H9 (cell line): ENCODE results near the gene KCNJ12. TPM values are rescaled to one million over a fixed set of nuclear protein-coding genes. Genes with fewer than 3 reads are reported as not detected.

Experiments
- DNase-seq: peaks from one replicate; pipeline ENCODE4 v3.0.0-alpha.2; 2017
- H2AFZ ChIP-seq: one replicate; pipeline ENCODE4 v1.6.1; 2013; ENCODE audit warnings: mild to moderate bottlenecking, low read length, control low read depth, moderate library complexity
- H2AK5ac ChIP-seq: 2 replicates; pipeline ENCODE4 v1.6.1; 2013; ENCODE audit warnings: low read length, control low read depth, mixed read lengths; ENCODE audit not compliant: insufficient read length
- H2BK120ac ChIP-seq: one replicate; pipeline ENCODE4 v1.6.1; 2013; ENCODE audit warnings: low read depth, mild to moderate bottlenecking, low read length, control low read depth, inconsistent platforms; ENCODE audit not compliant: poor library complexity, severe bottlenecking
- H2BK12ac ChIP-seq: 2 replicates; pipeline ENCODE4 v1.6.1; 2013; ENCODE audit warnings: low read length, control low read depth, mixed read lengths, low read depth; ENCODE audit not compliant: insufficient read length
- H2BK15ac ChIP-seq: 2 replicates; pipeline ENCODE4 v1.6.1; 2013; ENCODE audit warnings: low read depth, low read length, control low read depth
- H2BK20ac ChIP-seq: one replicate; pipeline ENCODE4 v1.6.1; 2013; ENCODE audit warnings: low read depth, mild to moderate bottlenecking, low read length, control low read depth, inconsistent platforms; ENCODE audit not compliant: poor library complexity, severe bottlenecking
- H2BK5ac ChIP-seq: 2 replicates; pipeline ENCODE4 v1.6.1; 2013; ENCODE audit warnings: low read length, control low read depth, mixed read lengths; ENCODE audit not compliant: insufficient read length
- H3K14ac ChIP-seq: 2 replicates; pipeline ENCODE4 v1.6.1; 2013; ENCODE audit warnings: low read length, control low read depth; ENCODE audit not compliant: insufficient read depth
- H3K18ac ChIP-seq: 2 replicates; pipeline ENCODE4 v1.6.1; 2013; ENCODE audit warnings: low read depth, mild to moderate bottlenecking, mixed read lengths, low read length, control low read depth; ENCODE audit not compliant: insufficient read length
- H3K23ac ChIP-seq: 2 replicates; pipeline ENCODE4 v1.6.1; 2013; ENCODE audit warnings: low read length, control low read depth, mixed read lengths, low read depth; ENCODE audit not compliant: insufficient read length
- H3K23me2 ChIP-seq: 2 replicates; pipeline ENCODE4 v1.6.1; 2013; ENCODE audit warnings: low read depth, mild to moderate bottlenecking, mixed read lengths, low read length, control low read depth; ENCODE audit not compliant: insufficient read length, poor library complexity, severe bottlenecking
- H3K27ac ChIP-seq: 2 replicates; pipeline ENCODE4 v1.5.1; 2013; ENCODE audit warnings: low read length, control low read depth, mixed read lengths, low read depth; ENCODE audit not compliant: insufficient read length
- H3K27me3 ChIP-seq: 2 replicates; pipeline ENCODE4 v1.6.1; 2013; ENCODE audit warnings: low read length, control low read depth, inconsistent platforms; ENCODE audit not compliant: insufficient read depth
- H3K4ac ChIP-seq: 2 replicates; pipeline ENCODE4 v1.6.1; 2013; ENCODE audit warnings: low read depth, mild to moderate bottlenecking, control low read depth, inconsistent platforms, low read length, moderate library complexity
- H3K4me1 ChIP-seq: 2 replicates; pipeline ENCODE4 v1.6.1; 2013; ENCODE audit warnings: low read length, control low read depth, inconsistent platforms; ENCODE audit not compliant: insufficient read depth
- H3K4me2 ChIP-seq: 2 replicates; pipeline ENCODE4 v1.6.1; 2013; ENCODE audit warnings: low read length, control low read depth, mixed read lengths; ENCODE audit not compliant: insufficient read length, insufficient read depth
- H3K56ac ChIP-seq: 2 replicates; pipeline ENCODE4 v1.6.1; 2013; ENCODE audit warnings: low read depth, mild to moderate bottlenecking, mixed read lengths, low read length, control low read depth; ENCODE audit not compliant: insufficient read length
- H3K79me1 ChIP-seq: 2 replicates; pipeline ENCODE4 v1.6.1; 2013; ENCODE audit warnings: low read depth, mild to moderate bottlenecking, moderate library complexity, low read length, control low read depth, inconsistent platforms; ENCODE audit not compliant: insufficient read depth, poor library complexity, severe bottlenecking
- H3K79me2 ChIP-seq: 2 replicates; pipeline ENCODE4 v1.6.1; 2013; ENCODE audit warnings: low read length, control low read depth, inconsistent platforms; ENCODE audit not compliant: insufficient read depth
- H3K9ac ChIP-seq: 2 replicates; pipeline ENCODE4 v1.6.1; 2013; ENCODE audit warnings: low read length, control low read depth, mixed read lengths; ENCODE audit not compliant: insufficient read length; ENCODE audit errors: extremely low read depth
- H3K9me3 ChIP-seq: one replicate; pipeline ENCODE4 v1.6.1; 2013; ENCODE audit warnings: low read depth, low read length, inconsistent platforms; ENCODE audit not compliant: control insufficient read depth
- H3T11ph ChIP-seq: one replicate; pipeline ENCODE4 v1.6.1; 2013; ENCODE audit warnings: mild to moderate bottlenecking, low read length, control low read depth, inconsistent platforms
- H4K20me1 ChIP-seq: one replicate; pipeline ENCODE4 v1.6.1; 2013; ENCODE audit not compliant: control insufficient read depth, insufficient read length, insufficient read depth
- H4K5ac ChIP-seq: 2 replicates; pipeline ENCODE4 v1.6.1; 2013; ENCODE audit warnings: low read depth, mild to moderate bottlenecking, mixed read lengths, low read length, control low read depth; ENCODE audit not compliant: insufficient read length
- H4K8ac ChIP-seq: replicated peaks from 2 replicates; pipeline ENCODE4 v1.6.1; 2013; ENCODE audit warnings: low read length, control low read depth, mixed read lengths, low read depth; ENCODE audit not compliant: insufficient read length
- H4K91ac ChIP-seq: 2 replicates; pipeline ENCODE4 v1.6.1; 2013; ENCODE audit warnings: low read depth, mild to moderate bottlenecking, moderate library complexity, mixed read lengths, low read length, control low read depth; ENCODE audit not compliant: insufficient read length
- H3K27ac Mint-ChIP-seq, 3 experiments: 2 replicates in 2 of 3; 3 replicates in 1 of 3; pipeline ENCODE4 v1.8.0; 2020 to 2021; ENCODE audit warnings: mixed read lengths in 3 of 3, mild to moderate bottlenecking in 1 of 3, moderate library complexity in 1 of 3
- H3K27me3 Mint-ChIP-seq: 2 replicates; pipeline ENCODE4 v1.8.0; 2021; ENCODE audit warnings: low read depth, mild to moderate bottlenecking, moderate library complexity, mixed read lengths
- H3K36me3 Mint-ChIP-seq, 3 experiments: 2 replicates in 2 of 3; 3 replicates in 1 of 3; pipeline ENCODE4 v1.8.0; 2020 to 2021; ENCODE audit warnings: low read depth in 3 of 3, mixed read lengths in 3 of 3; ENCODE audit not compliant: insufficient read depth in 1 of 3
- H3K4me1 Mint-ChIP-seq, 2 experiments: 2 replicates each; pipeline ENCODE4 v1.8.0; 2020; ENCODE audit warnings: mixed read lengths in 2 of 2
- H3K4me3 Mint-ChIP-seq, 2 experiments: 2 replicates in 1 of 2; 3 replicates in 1 of 2; pipeline ENCODE4 v1.8.0; 2020 to 2021; ENCODE audit warnings: mild to moderate bottlenecking in 2 of 2, mixed read lengths in 2 of 2, moderate library complexity in 1 of 2
- H3K9me3 Mint-ChIP-seq, 2 experiments: 2 replicates in 1 of 2; 3 replicates in 1 of 2; pipeline ENCODE4 v1.8.0; 2020; ENCODE audit warnings: mild to moderate bottlenecking in 2 of 2, mixed read lengths in 2 of 2, moderate library complexity in 1 of 2
- CTCF ChIP-seq: fragments of 200-600 bp; sonication (generic); conservative IDR thresholded peaks from 3 replicates; pipeline ENCODE4 v1.8.0; 2021; ENCODE audit warnings: antibody characterized with exemption, mild to moderate bottlenecking
- WGBS: extraction: QIAGEN DNeasy Blood & Tissue Kit; methylation state at CpG from one replicate; pipeline ENCODE4 v1.1.7; 2013; ENCODE audit warnings: missing lambda C conversion rate, low lambda C conversion rate, mixed read lengths; ENCODE audit not compliant: insufficient read length; ENCODE audit errors: extremely low coverage; 5-methylcytosine and 5-hydroxymethylcytosine counted together
- total RNA-seq: library from RNA; stranded (reverse); gene quantifications from 2 replicates; pipeline ENCODE4 v1.2.1, GENCODE V29; 2021

KCNJ12 gene
- total RNA-seq, 1 experiment from 2014 or later: 0.39 TPM

GRCh38 chr17:21375162-21375560 lies 996 bp upstream of the KCNJ12 start:
- Mint-ChIP-seq H3K9me3 (no peaks in the 10 kb centered on the region; a peak in 1 of 5 replicates), H3K36me3 (no peaks in the 10 kb centered on the region), H3K27ac (no peak overlapping the region), H3K4me1 (peaks cover 21 to 44% of the 10 kb centered on the region in 2 experiments), H3K4me3 (peak overlapping the region in 1 of 2 experiments; percentile 76; a peak in 2 of 5 replicates), H3K27me3 (peaks cover 65% of the 10 kb centered on the region)
- Histone ChIP-seq H3K9me3 (no peaks in the 10 kb centered on the region), H3K23ac (no peak overlapping the region), H3K27me3 (peaks cover 14% of the 10 kb centered on the region; the same call in 1 of the 2 replicates), H2BK120ac (no peak overlapping the region), H2BK20ac (no peak overlapping the region), H3K4ac (no peak overlapping the region), H3K56ac (no peak overlapping the region), H3T11ph (no peak overlapping the region), H4K5ac (no peak overlapping the region), H3K4me1 (no peaks in the 10 kb centered on the region), H4K8ac (no peak overlapping the region), H2BK15ac (no peak overlapping the region), H2BK12ac (no peak overlapping the region), H2BK5ac (no peak overlapping the region), H2AK5ac (no peak overlapping the region), H4K20me1 (peaks cover 2% of the 10 kb centered on the region), H2AFZ (no peak overlapping the region), H3K9ac (no peak overlapping the region), H3K14ac (no peak overlapping the region), H3K23me2 (peaks cover 15% of the 10 kb centered on the region), H3K79me2 (no peaks in the 10 kb centered on the region), H3K27ac (no peak overlapping the region), H3K4me2 (no peak overlapping the region), H4K91ac (no peak overlapping the region), H3K79me1 (no peaks in the 10 kb centered on the region), H3K18ac (no peak overlapping the region)
- no CpG with 5 or more reads among the region's 7 CpGs for WGBS
- TF ChIP-seq CTCF: no peak
- DNase-seq: no peak
